Measurements from ENCODE around the gene NPTX2.
A peak's percentile ranks its signal among the peaks of the same experiment; 100 is the strongest.
"Not testable (repeated sequence)": the region's sequence is repeated elsewhere in the genome, so short reads cannot be mapped to it uniquely, and the experiment has no call there.

The NPTX2 gene, protein sequence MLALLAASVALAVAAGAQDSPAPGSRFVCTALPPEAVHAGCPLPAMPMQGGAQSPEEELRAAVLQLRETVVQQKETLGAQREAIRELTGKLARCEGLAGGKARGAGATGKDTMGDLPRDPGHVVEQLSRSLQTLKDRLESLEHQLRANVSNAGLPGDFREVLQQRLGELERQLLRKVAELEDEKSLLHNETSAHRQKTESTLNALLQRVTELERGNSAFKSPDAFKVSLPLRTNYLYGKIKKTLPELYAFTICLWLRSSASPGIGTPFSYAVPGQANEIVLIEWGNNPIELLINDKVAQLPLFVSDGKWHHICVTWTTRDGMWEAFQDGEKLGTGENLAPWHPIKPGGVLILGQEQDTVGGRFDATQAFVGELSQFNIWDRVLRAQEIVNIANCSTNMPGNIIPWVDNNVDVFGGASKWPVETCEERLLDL

DNA sequence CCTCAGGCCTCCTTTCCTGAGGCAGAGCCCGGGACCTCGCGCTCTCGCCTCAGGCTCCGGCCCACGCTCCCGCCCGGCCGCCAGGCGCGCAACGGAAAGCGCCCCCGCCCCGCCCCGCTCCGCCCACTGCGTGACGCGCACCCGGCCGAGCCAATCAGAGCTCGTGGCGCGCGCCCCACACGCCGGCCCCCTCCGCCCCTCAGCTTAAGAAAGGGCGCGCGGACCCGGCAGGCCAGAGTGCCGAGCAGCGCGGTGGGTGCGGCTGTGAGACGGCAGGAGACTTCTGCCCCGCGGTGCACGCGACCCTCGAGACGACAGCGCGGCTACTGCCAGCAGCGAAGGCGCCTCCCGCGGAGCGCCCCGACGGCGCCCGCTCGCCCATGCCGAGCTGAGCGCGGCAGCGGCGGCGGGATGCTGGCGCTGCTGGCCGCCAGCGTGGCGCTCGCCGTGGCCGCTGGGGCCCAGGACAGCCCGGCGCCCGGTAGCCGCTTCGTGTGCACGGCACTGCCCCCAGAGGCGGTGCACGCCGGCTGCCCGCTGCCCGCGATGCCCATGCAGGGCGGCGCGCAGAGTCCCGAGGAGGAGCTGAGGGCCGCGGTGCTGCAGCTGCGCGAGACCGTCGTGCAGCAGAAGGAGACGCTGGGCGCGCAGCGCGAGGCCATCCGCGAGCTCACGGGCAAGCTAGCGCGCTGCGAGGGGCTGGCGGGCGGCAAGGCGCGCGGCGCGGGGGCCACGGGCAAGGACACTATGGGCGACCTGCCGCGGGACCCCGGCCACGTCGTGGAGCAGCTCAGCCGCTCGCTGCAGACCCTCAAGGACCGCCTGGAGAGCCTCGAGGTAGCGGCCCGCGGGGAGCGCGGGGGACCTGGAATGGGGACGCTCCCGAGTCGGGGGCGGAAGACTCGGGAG, at the start of gene NPTX2:
Gene NPTX2 (plus strand): TSS at position 235 of the 909 bp plus-strand sequence. CDS start 177 bp downstream, at position 412.
- Mint-ChIP-seq H3K4me3 (no peak within 1 kb of the TSS), H3K36me3 (ENCODE audit: low read depth) (no peaks in the 10 kb centered on the region), H3K27ac (no peak within 1 kb of the TSS), H3K4me1 (ENCODE audit: low read depth) (peaks cover 21% of the 10 kb centered on the region), H3K27me3 (peaks cover 56% of the 10 kb centered on the region), H3K9me3 (peaks cover 3% of the 10 kb centered on the region)

DNA sequence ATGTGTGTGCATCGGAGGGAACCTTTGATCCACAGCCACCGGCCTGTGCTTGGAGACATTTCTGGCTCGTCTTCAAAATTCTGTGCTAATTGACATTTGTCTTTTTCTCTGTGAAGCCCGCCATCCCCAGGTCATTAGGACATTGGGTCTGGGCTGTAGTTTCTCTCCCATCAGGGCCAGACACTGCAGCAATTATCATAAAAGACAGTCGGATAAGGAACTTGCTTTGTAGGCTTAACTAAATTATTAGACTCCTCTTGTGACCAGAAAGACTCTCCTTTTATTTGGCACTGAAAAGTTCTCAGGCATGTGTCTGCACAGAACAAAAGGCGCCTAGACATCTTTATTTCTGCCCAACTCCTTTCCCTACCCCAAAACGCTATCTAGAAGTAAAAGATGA, 49.1 kb upstream of the NPTX2 start:
- Mint-ChIP-seq H3K27me3 (peaks cover 10% of the 10 kb centered on the region), H3K27ac (no peak overlapping the region), H3K9me3 (peaks cover 5% of the 10 kb centered on the region), H3K4me3 (no peak overlapping the region), H3K36me3 (ENCODE audit: low read depth) (no peaks in the 10 kb centered on the region), H3K4me1 (ENCODE audit: low read depth) (no peaks in the 10 kb centered on the region)

DNA sequence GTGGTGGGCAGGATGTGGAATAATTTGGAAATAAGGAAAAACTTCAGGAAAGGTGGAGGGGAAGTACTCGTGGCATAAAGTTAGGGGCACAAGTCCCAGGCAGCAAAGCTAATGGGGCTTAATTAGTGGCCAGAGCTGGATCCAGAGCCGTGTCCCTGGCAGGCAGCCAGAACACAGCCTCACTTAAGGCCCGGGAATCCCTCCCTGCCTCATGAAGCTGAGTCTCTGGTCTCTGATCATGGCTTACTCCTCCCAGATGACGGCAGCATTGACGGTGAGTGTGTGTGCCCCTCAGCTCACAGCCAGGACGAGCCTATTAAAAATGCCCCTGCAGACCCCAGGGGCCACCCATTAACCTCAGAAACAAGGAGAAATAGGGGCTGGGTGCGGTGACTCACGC, 48.2 kb upstream of the NPTX2 start:
- Mint-ChIP-seq H3K4me1 (ENCODE audit: low read depth) (no peaks in the 10 kb centered on the region), H3K36me3 (ENCODE audit: low read depth) (no peaks in the 10 kb centered on the region), H3K4me3 (no peak overlapping the region), H3K27me3 (peaks cover 10% of the 10 kb centered on the region), H3K27ac (no peak overlapping the region), H3K9me3 (peaks cover 5% of the 10 kb centered on the region)

DNA sequence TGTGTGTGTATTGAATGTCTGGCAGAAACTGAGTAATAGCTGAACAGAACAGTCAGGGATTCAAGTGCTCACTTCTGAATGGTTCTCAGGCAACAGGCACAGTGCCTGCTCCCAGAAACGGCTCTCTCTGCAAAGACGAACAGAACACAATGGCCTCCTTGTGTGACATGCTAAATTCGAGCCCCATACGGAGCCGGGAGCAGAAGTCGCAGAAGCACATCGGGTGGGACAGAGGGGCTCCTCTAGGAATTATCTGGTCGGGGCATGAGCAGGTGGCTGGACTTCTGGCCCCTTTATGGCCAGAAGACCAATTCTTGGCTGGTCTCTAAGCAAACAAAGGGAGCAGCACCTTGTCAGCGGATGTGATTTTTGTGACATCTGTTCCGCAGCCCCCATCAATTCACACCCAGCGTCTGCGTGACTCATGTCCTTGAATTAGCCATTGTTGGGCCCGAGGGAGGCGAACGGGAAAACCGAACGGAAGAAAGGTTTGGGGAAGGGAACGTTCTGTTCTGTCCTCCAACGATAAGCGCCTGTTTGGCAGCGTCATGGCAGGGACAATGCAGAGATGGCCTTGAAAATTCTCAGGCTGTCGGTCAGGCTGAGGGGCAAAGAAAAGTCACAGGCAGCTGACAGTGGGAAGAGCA, 47.3 kb upstream of the NPTX2 start:
- Mint-ChIP-seq H3K9me3 (peaks cover 2% of the 10 kb centered on the region), H3K36me3 (ENCODE audit: low read depth) (no peaks in the 10 kb centered on the region), H3K4me3 (no peak overlapping the region), H3K4me1 (ENCODE audit: low read depth) (no peaks in the 10 kb centered on the region), H3K27ac (no peak overlapping the region), H3K27me3 (peaks cover 10% of the 10 kb centered on the region)

DNA sequence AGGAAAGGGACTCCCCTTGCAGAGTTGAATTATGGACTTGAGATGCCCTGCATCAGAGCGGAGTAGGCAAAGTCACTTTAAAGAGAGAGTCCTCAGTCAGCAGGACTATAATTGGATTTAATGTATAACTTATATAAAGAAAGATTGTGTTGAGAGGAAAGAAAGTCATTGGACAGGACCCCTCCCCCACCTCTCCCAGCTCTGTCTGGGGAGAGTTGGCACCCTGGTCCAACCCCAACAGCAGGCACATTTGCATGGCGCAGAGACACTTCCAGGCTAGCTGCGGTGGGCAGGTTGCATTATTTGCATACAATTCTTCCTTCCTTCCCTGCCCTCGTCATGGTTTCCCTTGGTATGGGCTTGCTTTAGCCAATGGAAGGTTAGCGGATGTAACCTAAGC, 46.1 kb upstream of the NPTX2 start:
- Mint-ChIP-seq H3K4me3 (no peak overlapping the region), H3K27ac (no peak overlapping the region), H3K4me1 (ENCODE audit: low read depth) (no peaks in the 10 kb centered on the region), H3K36me3 (ENCODE audit: low read depth) (no peaks in the 10 kb centered on the region), H3K27me3 (peaks cover 10% of the 10 kb centered on the region), H3K9me3 (peaks cover 4% of the 10 kb centered on the region)

DNA sequence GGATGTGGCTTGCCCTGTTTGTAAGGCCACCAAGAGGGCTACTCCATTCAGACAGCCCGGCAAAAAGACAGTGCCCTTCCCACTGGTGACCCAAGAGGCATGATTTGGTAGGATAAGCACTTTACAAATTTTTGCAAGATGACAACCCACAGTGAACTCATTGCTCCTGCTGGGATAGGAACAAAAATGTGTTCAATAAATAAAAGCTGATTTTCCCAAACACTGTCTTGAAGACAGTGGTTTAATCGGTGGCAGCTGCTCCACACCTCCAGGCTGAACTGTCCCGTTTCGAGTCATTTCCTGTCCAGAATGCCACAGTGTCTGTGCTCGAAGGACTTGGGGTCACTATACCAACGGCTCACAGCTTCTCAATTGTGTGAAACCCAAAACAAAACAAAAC, 45.1 kb upstream of the NPTX2 start:
- H3K36me3 Mint-ChIP-seq (ENCODE audit: low read depth): no peaks in the 10 kb centered on the region
- no peaks in the 10 kb centered on the region for H3K4me1 Mint-ChIP-seq (ENCODE audit: low read depth)
- peaks cover 14% of the 10 kb centered on the region for H3K9me3 Mint-ChIP-seq
- peaks cover 10% of the 10 kb centered on the region for H3K27me3 Mint-ChIP-seq
- H3K27ac Mint-ChIP-seq: no peak overlapping the region
- no peak overlapping the region for H3K4me3 Mint-ChIP-seq

DNA sequence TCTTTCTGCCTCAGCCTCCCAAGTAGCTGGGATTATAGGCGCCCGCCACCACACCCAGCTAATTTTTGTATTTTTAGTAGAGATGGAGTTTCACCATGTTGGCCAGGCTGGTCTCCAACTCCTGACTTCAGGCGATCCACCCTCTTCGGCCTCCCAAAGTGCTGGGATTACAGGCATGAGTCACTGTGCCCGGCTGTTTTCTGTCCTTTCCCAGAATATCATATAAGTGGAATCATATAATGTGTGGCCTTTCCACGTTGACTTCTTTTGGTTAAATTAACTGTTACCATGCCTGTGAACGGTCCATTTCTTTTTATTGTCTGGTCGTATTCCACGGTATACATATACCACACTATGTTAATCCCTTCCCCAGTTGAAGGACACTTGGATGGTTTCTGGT, 44.4 kb upstream of the NPTX2 start:
- not testable (repeated sequence) for H3K4me3 Mint-ChIP-seq; H3K27ac Mint-ChIP-seq; H3K36me3 Mint-ChIP-seq (ENCODE audit: low read depth); H3K27me3 Mint-ChIP-seq; H3K4me1 Mint-ChIP-seq (ENCODE audit: low read depth)
- peaks cover 14% of the 10 kb centered on the region for H3K9me3 Mint-ChIP-seq

DNA sequence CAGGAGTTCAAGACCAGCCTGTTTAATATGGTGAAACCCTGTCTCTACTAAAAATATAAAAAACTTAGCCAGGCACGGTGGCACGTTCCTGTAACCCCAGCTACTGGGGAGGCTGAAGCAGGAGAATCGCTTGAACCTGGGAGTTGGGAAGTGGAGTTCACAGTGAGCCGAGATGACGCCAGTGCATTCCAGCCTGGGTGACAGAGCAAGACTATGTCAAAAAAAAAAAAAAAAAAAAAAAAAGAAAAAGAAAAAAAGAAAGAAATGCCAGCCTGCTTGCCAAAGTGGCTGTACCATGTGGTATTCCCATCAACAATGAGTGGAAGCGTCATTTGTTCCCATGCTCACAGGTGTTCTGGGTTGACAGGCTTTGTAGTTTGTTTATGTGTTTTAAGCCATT, 43.3 kb upstream of the NPTX2 start:
- H3K9me3 Mint-ChIP-seq: peaks cover 14% of the 10 kb centered on the region
- no peaks in the 10 kb centered on the region for H3K4me1 Mint-ChIP-seq (ENCODE audit: low read depth)
- peaks cover 3% of the 10 kb centered on the region for H3K27me3 Mint-ChIP-seq
- no peak overlapping the region for H3K4me3 Mint-ChIP-seq
- H3K36me3 Mint-ChIP-seq (ENCODE audit: low read depth): no peaks in the 10 kb centered on the region
- H3K27ac Mint-ChIP-seq: no peak overlapping the region

DNA sequence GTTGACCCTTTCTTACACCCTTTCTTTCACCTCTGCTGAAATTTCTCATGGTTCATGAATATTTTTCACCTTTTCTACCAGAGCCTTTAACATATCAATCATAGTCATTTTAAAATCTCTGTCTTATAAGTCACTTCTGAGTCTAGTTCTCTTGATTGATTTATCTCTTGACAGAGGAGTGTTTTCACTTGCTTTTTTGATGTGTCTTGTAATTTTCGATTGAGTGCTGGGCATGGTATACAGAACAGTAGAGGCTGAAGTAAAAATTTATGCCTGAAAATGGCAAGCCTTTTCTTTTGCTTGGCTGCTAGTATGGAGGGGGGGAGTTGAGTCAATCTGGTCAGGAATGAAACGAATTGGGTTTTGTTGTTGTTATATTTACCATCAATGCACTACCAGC, 41.2 kb upstream of the NPTX2 start:
- Mint-ChIP-seq H3K27me3 (peaks cover 7% of the 10 kb centered on the region), H3K9me3 (peaks cover 14% of the 10 kb centered on the region), H3K27ac (no peak overlapping the region), H3K4me1 (ENCODE audit: low read depth) (no peaks in the 10 kb centered on the region), H3K36me3 (ENCODE audit: low read depth) (no peaks in the 10 kb centered on the region), H3K4me3 (no peak overlapping the region)

DNA sequence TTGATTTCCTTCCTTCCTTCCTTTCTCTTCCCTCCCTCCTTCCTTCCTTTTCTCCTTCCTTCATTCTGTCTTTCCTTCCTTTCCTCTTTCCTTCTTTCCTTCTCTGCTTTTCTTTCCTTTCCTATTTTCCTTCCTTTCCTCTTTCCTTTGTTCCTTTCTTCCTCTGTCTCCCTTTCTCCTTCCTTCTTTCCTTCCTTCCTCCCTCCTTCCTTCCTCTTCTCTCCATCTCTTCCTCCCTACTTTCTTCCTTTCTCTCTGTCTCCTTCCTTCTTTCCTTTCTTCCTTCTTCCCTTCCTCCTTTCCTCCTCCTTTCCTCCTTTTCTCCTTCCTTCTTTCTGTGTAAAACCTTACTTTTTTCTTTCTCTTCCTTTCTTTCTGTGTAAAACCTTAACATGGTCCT, 32.3 kb upstream of the NPTX2 start:
- Mint-ChIP-seq H3K4me3 (no peak overlapping the region), H3K4me1 (ENCODE audit: low read depth) (no peaks in the 10 kb centered on the region), H3K27me3 (peaks cover 19% of the 10 kb centered on the region), H3K9me3 (peaks cover 5% of the 10 kb centered on the region), H3K27ac (no peak overlapping the region), H3K36me3 (ENCODE audit: low read depth) (no peaks in the 10 kb centered on the region)

DNA sequence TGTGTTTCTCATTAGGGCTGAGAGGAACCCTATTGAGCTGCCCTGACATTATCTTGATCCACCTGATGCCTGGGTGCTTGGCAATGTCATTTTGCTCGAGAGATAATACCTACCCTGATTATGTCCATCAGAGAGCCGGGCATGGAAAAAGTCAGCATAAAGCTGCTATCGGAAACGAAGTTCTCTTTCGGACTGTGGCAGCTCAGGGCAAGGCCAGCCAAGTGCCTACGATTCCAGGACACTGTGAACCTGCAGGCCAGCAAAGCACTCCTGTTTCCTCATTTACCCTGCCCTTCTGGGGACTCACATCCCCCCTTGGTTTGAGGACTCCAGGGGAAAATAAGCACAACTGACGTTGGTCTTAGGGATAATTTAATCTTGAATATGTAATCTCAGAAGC, 25.2 kb upstream of the NPTX2 start:
- H3K4me3 Mint-ChIP-seq: no peak overlapping the region
- no peak overlapping the region for H3K27ac Mint-ChIP-seq
- no peaks in the 10 kb centered on the region for H3K36me3 Mint-ChIP-seq (ENCODE audit: low read depth)
- H3K4me1 Mint-ChIP-seq (ENCODE audit: low read depth): no peaks in the 10 kb centered on the region
- no peaks in the 10 kb centered on the region for H3K9me3 Mint-ChIP-seq
- peaks cover 9% of the 10 kb centered on the region for H3K27me3 Mint-ChIP-seq

DNA sequence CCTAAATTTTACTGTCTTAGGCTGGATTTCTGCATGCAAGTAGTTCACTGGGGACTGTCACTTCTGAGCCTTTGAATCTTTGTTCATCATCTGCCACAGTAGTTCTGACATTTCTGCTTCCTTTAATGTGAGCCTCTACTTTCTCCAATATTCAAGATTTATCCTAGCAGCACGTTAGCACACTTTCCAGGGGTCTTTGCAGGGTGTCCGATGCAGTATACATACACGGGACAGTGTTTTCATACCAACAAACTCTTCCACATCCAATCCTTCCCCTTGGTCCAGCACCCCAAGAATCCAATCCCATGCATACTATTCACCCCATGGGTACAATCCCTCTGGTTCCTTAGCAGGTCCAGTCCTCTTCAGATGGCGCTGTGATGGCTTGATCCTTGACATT, 22.7 kb upstream of the NPTX2 start:
- Mint-ChIP-seq H3K4me1 (ENCODE audit: low read depth) (no peaks in the 10 kb centered on the region), H3K27ac (no peak overlapping the region), H3K4me3 (no peak overlapping the region), H3K27me3 (peaks cover 9% of the 10 kb centered on the region), H3K9me3 (no peaks in the 10 kb centered on the region), H3K36me3 (ENCODE audit: low read depth) (no peaks in the 10 kb centered on the region)

DNA sequence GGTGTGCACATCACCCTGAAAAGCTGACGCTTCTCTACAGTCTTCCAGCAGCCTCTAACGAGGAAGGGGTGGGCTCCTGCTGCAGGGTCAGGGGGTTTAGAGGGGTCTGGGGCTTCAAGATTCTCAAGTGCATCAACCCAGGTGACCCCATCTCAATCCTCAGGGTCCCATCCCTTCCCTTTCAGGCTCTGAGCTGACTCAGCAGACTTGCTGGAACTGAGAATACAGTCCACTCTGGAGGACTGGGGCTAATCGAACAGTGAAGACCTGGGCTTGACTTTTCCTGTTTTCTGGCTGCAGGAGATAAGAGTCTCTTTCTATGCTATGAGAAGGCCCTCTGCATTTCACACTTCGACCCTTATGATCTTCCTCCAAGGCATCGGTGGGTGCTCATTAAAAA, 22.3 kb upstream of the NPTX2 start:
- no peaks in the 10 kb centered on the region for H3K9me3 Mint-ChIP-seq
- H3K27ac Mint-ChIP-seq: no peak overlapping the region
- H3K27me3 Mint-ChIP-seq: peaks cover 9% of the 10 kb centered on the region
- no peak overlapping the region for H3K4me3 Mint-ChIP-seq
- H3K4me1 Mint-ChIP-seq (ENCODE audit: low read depth): no peaks in the 10 kb centered on the region
- no peaks in the 10 kb centered on the region for H3K36me3 Mint-ChIP-seq (ENCODE audit: low read depth)

DNA sequence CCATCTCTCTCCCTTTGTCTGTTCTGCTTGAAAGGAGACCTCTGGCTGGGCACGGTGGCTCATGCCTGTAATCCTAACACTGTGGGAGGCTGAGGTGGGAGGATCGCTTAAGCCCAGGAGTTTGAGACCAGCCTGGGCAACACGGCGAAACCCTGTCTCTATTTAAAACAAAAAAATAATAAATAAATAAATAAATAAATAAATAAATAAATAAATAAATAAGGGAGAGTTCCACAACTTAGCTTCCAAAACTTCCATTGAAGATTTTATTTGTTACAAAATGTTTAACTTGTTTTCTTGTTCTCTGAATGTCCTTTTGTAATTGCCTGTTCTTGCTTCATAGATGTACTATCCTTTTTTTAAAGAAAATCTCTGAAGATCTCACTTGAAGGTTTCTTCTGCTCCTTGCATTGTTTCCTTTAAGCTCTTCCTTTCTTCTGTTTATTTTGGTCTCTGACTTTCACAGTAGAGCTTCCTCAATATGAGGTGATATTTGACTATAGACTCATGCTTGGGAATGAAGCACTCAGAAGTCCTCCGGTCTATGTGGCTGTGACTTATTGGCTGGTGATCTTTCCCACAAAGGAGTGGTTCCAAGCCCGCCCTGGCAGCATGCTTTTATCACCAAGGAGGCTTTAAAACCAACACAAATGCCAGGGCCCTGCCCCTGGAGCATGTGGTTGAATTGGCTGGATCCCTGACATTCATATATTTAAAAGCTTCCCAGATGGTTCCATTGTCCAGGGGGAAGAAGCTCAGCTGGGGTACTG, 18.1 kb upstream of the NPTX2 start:
- Mint-ChIP-seq H3K27me3 (peaks cover 10% of the 10 kb centered on the region), H3K9me3 (no peaks in the 10 kb centered on the region), H3K4me3 (no peak overlapping the region), H3K4me1 (ENCODE audit: low read depth) (no peaks in the 10 kb centered on the region), H3K36me3 (ENCODE audit: low read depth) (no peaks in the 10 kb centered on the region), H3K27ac (peak overlapping the region; percentile 13)

All from stimulated activated naive CD8-positive, alpha-beta T cell treated with anti-CD3 and anti-CD28 coated beads, Interleukin-15, Interleukin-2, amounts not matched to agents 100 ng/mL and 50 ng/mL, for 24 hours (primary cell).